CD4-positive, alpha-beta T cell (primary cell): ENCODE data around the gene DOP1B. TPM values are rescaled to one million over a fixed set of nuclear protein-coding genes. Genes with fewer than 3 reads are reported as not detected.

Experiments used
- ATAC-seq: fragments of 200-7000 bp; cut with Tn5 transposase; one replicate; pipeline ENCODE4 v1.10.0; 2022; ENCODE audit warnings: mild to moderate bottlenecking; ENCODE audit not compliant: poor library complexity
- CTCF ChIA-PET: fragments of 350-600 bp; sonication (Branson Sonifier 250); formaldehyde crosslinking; loops from one replicate; lab custom pipeline; 2021; ENCODE audit warnings: antibody characterized with exemption, inconsistent platforms; lab: Charles Lee
- POLR2A ChIA-PET: fragments of 350-600 bp; sonication (Branson Sonifier 250); formaldehyde crosslinking; loops from one replicate; lab custom pipeline; 2021; ENCODE audit warnings: antibody characterized with exemption, inconsistent platforms; lab: Charles Lee
- DNase-seq, 14 experiments: peaks; one replicate each; pipeline ENCODE4 v3.0.0-alpha.2; 2013 to 2020; ENCODE audit warnings: mixed read lengths in 2 of 14
- H3K27ac ChIP-seq, 2 donors: one replicate each; pipeline versions ENCODE4 v1.5.1 to v1.7.0; 2013; ENCODE audit warnings: low read length in 2 of 2, low read depth in 1 of 2, mild to moderate bottlenecking in 1 of 2
- H3K27me3 ChIP-seq, 2 experiments: 1 replicate in 1 of 2; 2 replicates in 1 of 2; pipeline versions ENCODE4 v1.6.1 to v1.7.0; 2013; ENCODE audit warnings: low read length in 2 of 2, control low read depth in 1 of 2, mild to moderate bottlenecking in 1 of 2, moderate library complexity in 1 of 2; ENCODE audit not compliant: insufficient read depth in 2 of 2, control insufficient read depth in 1 of 2
- H3K36me3 ChIP-seq: one replicate; pipeline ENCODE4 v1.6.1; 2013; ENCODE audit warnings: low read length, control low read depth; ENCODE audit not compliant: insufficient read depth
- H3K4me1 ChIP-seq: one replicate; pipeline ENCODE4 v1.6.1; 2013; ENCODE audit warnings: low read length, control low read depth; ENCODE audit not compliant: insufficient read depth
- H3K4me3 ChIP-seq: one replicate; pipeline ENCODE4 v1.5.1; 2013; ENCODE audit warnings: mild to moderate bottlenecking, low read length, moderate library complexity
- H3K9me3 ChIP-seq, 2 experiments: 1 replicate in 1 of 2; 2 replicates in 1 of 2; pipeline versions ENCODE4 v1.6.1 to v1.7.0; 2013; ENCODE audit warnings: low read length in 2 of 2, mild to moderate bottlenecking in 2 of 2, control low read depth in 1 of 2, moderate library complexity in 1 of 2; ENCODE audit not compliant: control insufficient read depth in 1 of 2, insufficient read depth in 1 of 2
- H3K27ac Mint-ChIP-seq: one replicate; pipeline ENCODE4 v1.8.0; 2020; ENCODE audit warnings: mixed read lengths
- H3K27me3 Mint-ChIP-seq: one replicate; pipeline ENCODE4 v1.8.0; 2021; ENCODE audit warnings: mixed read lengths
- H3K36me3 Mint-ChIP-seq: one replicate; pipeline ENCODE4 v1.8.0; 2021; ENCODE audit warnings: low read depth, mixed read lengths
- H3K4me1 Mint-ChIP-seq: one replicate; pipeline ENCODE4 v1.8.0; 2021; ENCODE audit warnings: low read depth, mixed read lengths
- H3K4me3 Mint-ChIP-seq: one replicate; pipeline ENCODE4 v1.8.0; 2020; ENCODE audit warnings: mild to moderate bottlenecking, mixed read lengths
- H3K9me3 Mint-ChIP-seq: one replicate; pipeline ENCODE4 v1.8.0; 2020; ENCODE audit warnings: mixed read lengths
- intact Hi-C, 2 experiments: fragments of 100-400 bp; cut with DNase I in 1 of 2; cut with micrococcal nuclease in 1 of 2; formaldehyde crosslinking; loops; one replicate each; pipeline versions ENCODE4 v1.15.1 to v1.9.0; 2023 to 2025; cut with DNase I, micrococcal nuclease
- total RNA-seq, 174 experiments: library from RNA in 2 of 174; stranded (reverse) in 2 of 174; gene quantifications; one replicate each; pipeline ENCODE4 v1.2.3 and lab custom pipeline; 2021 to 2026
- TF ChIP-seq, protein P1 (sequence below): fragments of 200-600 bp; IDR thresholded peaks from one replicate; pipeline ENCODE4 v1.8.0; 2022; ENCODE audit warnings: antibody characterized with exemption, mild to moderate bottlenecking

The DOP1B gene
- total RNA-seq, 2 experiments from 2014 or later = 11.0 to 12.7 TPM

DNA sequence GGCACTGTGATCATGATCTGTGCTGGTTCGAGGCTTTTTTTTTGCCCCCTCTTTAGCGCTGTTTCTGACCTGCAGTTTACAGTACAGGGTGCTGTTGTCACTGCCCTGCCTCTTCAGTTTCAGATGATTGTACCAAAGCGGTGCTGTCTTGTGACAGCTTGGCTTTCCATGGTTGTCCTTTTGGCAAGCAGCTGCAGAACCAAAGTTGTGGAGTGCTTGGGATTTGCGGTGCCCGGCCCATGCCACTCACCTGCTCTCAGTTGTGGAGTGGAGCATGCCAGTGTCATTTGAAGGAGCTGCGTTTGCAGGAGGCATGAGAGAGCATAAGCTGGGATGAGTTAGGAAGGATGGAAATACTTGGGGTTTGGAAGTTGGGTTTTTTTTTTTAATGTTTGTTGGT is 48.4 kb downstream of the DOP1B start:
- intact Hi-C loops = no loop called here
- Histone ChIP-seq H3K27ac (no peak overlapping the region), H3K9me3 (no peaks in the 10 kb centered on the region), H3K36me3 (peaks cover 17% of the 10 kb centered on the region), H3K4me3 (no peak overlapping the region), H3K27me3 (no peaks in the 10 kb centered on the region), H3K4me1 (peaks cover 3% of the 10 kb centered on the region)
- peaks cover 22% of the 10 kb centered on the region for H3K36me3 Mint-ChIP-seq
- TF ChIP-seq, protein P1, sequence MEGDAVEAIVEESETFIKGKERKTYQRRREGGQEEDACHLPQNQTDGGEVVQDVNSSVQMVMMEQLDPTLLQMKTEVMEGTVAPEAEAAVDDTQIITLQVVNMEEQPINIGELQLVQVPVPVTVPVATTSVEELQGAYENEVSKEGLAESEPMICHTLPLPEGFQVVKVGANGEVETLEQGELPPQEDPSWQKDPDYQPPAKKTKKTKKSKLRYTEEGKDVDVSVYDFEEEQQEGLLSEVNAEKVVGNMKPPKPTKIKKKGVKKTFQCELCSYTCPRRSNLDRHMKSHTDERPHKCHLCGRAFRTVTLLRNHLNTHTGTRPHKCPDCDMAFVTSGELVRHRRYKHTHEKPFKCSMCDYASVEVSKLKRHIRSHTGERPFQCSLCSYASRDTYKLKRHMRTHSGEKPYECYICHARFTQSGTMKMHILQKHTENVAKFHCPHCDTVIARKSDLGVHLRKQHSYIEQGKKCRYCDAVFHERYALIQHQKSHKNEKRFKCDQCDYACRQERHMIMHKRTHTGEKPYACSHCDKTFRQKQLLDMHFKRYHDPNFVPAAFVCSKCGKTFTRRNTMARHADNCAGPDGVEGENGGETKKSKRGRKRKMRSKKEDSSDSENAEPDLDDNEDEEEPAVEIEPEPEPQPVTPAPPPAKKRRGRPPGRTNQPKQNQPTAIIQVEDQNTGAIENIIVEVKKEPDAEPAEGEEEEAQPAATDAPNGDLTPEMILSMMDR = no peak
- peaks cover 9% of the 10 kb centered on the region for H3K4me1 Mint-ChIP-seq
- CTCF ChIA-PET = no interaction called here
- POLR2A ChIA-PET = no interaction called here
- H3K27me3 Mint-ChIP-seq = no peaks in the 10 kb centered on the region
- H3K9me3 Mint-ChIP-seq = no peaks in the 10 kb centered on the region
- DNase-seq (no peak), ATAC-seq (no peak)
- no peak overlapping the region for H3K27ac Mint-ChIP-seq
- no peak overlapping the region for H3K4me3 Mint-ChIP-seq

DNA sequence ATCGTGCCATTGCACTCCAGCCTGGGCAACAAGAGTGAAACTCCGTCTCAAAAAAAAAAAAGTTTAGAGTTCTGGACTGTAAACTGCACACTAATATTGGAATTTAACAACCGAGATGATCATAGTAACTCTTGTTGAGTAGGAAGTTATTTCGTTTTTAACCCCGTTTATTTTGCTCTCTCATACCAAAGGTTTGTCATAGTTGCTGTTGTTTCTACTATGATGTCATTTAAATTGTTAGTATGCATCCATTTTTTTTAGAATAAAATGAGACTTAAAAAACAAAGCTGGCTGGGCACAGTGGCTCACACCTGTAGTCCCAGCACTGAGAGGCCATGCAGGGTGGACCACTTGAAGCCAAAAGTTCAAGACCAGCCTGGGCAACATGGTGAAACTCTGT is 49.3 kb downstream of the DOP1B start:
- peaks cover 24% of the 10 kb centered on the region for H3K36me3 Mint-ChIP-seq
- no peaks in the 10 kb centered on the region for H3K9me3 ChIP-seq
- TF ChIP-seq, protein P1 = no peak
- H3K27me3 ChIP-seq = no peaks in the 10 kb centered on the region
- ATAC-seq (no peak), DNase-seq (no peak)
- intact Hi-C loops = no loop called here
- no peaks in the 10 kb centered on the region for H3K9me3 Mint-ChIP-seq
- ChIA-PET POLR2A (no interaction called here), CTCF (no interaction called here)
- peaks cover 12% of the 10 kb centered on the region for H3K4me1 Mint-ChIP-seq
- H3K27ac Mint-ChIP-seq = no peak overlapping the region
- no peak overlapping the region for H3K27ac ChIP-seq
- H3K4me3 Mint-ChIP-seq = no peak overlapping the region
- peaks cover 19% of the 10 kb centered on the region for H3K36me3 ChIP-seq
- H3K4me3 ChIP-seq = no peak overlapping the region
- no peaks in the 10 kb centered on the region for H3K27me3 Mint-ChIP-seq
- peaks cover 3% of the 10 kb centered on the region for H3K4me1 ChIP-seq

Other genes with a start within 250 kb of the DOP1B start
- 10 to 100 TPM; 10.8 to 12.3 TPM for gene SETD4, start 96.3 kb upstream of the DOP1B start, total RNA-seq
- 1 to 10 TPM; 5.2 to 6.8 TPM for gene CBR1, start 86.8 kb upstream of the DOP1B start, total RNA-seq
- gene CBR3, start 21.7 kb upstream of the DOP1B start, total RNA-seq = 1 to 10 TPM; 2.6 to 3.0 TPM
- gene MORC3, start 163.4 kb downstream of the DOP1B start, total RNA-seq = 10 to 100 TPM; 70.2 to 71.0 TPM
- 1 to 10 TPM; 4.5 to 4.8 TPM for gene CHAF1B, start 228.6 kb downstream of the DOP1B start, total RNA-seq